LNCaP clone FGC (cell line): Measurements from ENCODE around the gene PIGK.

Experiments used
- DNase-seq: peaks from one replicate; pipeline ENCODE4 v3.0.0-alpha.2; 2011; ENCODE audit warnings: low read depth
- H3K4me3 ChIP-seq: 2 replicates; pipeline ENCODE4 v1.5.1; 2011; ENCODE audit warnings: mild to moderate bottlenecking, low read depth, low read length, control low read depth
- TF ChIP-seq, protein P1 (sequence below): IDR thresholded peaks from 2 replicates; pipeline ENCODE4 v1.5.1; 2012; ENCODE audit warnings: mild to moderate bottlenecking; ENCODE audit not compliant: control insufficient read depth, insufficient read depth; ENCODE audit errors: extremely low read depth

The PIGK gene

DNA sequence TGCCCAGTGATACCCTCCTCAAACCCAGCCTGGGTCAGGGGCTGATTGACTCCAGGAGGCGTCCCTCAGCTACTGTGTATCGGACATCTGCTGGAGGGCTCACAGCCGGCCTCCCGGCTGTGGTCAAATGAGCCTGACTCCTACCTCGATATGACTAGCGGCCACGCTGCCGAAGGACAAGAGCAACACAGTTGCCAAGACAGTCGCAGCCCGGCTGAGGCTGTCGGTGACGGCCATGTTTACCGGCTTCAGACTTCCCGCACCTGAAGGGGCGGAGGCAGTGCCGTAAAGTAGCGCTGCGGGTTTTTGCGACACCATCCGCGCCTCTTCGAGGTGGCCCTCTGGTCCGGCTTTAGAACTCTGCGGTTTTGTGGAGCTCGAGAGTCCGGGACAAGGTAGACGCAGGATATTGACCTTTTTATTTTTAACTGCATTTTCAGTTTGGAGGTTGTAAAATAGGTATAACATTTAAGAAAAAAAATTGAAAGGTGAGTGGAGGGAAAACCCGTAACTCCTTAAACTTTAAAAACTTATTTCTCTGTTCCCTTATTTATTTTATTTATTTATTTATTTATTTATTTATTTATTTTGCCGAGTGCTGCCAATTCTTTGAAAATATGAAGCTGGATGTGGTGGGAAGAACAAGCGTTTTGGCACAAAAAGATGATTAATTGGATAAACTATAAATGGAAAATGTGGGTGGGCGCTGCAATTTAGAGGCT, at the start of gene PIGK:
TSS of gene PIGK (minus strand) at position 265 of the 722 bp plus-strand sequence. CDS start at position 237, 28 bp downstream.
- TF ChIP-seq, protein P1, sequence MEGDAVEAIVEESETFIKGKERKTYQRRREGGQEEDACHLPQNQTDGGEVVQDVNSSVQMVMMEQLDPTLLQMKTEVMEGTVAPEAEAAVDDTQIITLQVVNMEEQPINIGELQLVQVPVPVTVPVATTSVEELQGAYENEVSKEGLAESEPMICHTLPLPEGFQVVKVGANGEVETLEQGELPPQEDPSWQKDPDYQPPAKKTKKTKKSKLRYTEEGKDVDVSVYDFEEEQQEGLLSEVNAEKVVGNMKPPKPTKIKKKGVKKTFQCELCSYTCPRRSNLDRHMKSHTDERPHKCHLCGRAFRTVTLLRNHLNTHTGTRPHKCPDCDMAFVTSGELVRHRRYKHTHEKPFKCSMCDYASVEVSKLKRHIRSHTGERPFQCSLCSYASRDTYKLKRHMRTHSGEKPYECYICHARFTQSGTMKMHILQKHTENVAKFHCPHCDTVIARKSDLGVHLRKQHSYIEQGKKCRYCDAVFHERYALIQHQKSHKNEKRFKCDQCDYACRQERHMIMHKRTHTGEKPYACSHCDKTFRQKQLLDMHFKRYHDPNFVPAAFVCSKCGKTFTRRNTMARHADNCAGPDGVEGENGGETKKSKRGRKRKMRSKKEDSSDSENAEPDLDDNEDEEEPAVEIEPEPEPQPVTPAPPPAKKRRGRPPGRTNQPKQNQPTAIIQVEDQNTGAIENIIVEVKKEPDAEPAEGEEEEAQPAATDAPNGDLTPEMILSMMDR: no peak
- DNase-seq: peak; percentile 76
- peak within 1 kb of the TSS; percentile 96 for H3K4me3 ChIP-seq

DNA sequence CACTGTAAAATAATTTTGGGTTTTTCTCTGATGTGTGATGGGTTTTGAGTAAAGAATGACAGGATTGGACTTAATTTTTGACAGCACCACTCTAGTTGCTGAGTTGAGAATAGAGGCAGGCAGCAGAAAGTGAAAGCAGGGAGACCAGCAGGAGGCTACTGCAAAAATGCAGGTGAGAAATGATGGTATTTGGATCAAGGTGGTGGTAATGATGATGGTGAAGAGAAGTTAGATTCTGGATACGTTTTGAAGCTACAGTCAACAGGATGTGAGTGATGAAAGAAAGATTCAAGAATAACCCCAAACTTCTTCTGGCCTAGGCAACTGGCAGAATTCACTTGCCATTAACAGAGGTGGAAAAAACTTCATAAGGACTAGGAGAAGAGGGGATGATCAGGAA, 47.8 kb upstream of the PIGK start:
- DNase-seq: no peak
- H3K4me3 ChIP-seq: no peak overlapping the region
- TF ChIP-seq, protein P1: no peak

DNA sequence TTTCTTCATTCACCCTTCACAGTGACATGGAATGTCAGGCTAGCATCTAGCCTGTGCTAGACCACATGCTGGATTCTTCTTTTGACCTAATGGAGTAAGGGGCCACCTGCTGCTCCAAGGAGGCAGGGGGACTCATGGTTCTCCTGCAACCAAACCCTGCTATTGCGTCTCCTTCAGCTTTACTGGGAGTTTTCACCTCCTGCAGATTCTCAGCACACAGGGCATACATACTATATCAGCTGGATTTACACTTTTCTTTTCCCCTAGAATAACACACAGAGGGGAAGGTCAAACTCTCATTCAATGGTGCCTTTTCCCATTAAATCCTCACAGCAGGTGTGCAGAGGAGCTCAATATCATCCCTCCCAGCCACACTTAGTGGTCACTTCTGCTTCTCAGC, 46.0 kb upstream of the PIGK start:
- TF ChIP-seq, protein P1: no peak
- H3K4me3 ChIP-seq: no peak overlapping the region
- no peak for DNase-seq

DNA sequence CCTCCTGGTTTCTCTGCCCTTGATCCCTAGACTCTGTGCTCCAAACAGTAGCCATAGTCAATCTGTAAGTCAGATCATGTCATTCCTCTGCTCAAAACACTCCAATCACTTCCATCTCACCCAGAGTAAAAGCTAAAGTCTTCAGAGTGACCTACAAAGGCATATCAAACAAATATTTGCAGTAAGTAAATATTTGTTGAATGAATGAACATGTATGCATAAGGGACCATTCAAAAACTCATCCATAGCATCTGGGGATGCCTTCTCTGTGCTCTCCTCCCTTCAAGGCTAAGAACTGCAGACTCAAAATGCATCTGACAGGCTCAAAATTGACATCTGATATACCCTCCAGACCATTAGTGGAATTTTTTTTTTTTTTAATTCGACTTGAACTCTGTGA, 44.5 kb upstream of the PIGK start:
- H3K4me3 ChIP-seq: no peak overlapping the region
- peak; percentile 38 for DNase-seq
- TF ChIP-seq, protein P1: no peak

DNA sequence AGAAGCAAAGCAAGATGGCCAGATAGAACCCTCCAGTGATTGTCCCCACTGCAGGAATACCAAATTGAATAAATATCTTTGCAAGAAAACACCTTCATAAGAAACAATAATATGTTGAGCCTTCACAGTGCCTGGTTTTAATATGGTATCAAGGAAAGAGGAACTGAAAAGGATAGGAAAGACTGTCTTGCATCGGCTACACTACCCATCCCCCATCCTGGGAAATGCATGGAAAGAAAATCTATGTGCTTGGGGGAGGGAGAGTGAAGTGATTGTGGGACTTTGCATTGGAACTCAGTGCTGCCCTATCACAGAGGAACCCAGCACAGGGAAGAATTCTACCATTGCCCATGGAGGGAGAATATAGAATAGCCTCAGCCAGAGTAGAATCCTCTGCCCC, 34.0 kb upstream of the PIGK start:
- no peak overlapping the region for H3K4me3 ChIP-seq
- DNase-seq: no peak
- TF ChIP-seq, protein P1: no peak

DNA sequence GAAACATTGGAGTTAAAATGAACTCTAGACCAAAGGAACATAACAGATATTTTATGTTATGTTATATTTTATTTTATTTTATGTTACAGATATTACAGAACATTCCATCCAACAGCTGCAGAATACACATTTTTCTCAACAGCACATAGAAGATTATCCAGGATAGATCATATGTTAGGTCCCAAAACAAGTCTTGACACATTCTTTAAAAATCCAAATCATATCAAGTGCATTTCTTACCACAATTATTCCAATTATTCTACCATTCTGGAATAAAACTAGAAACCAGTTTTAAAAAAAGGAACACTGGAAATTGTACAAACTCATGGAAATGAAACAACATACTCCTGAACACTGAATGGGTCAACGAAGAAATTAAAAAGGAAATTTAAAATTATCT, 30.9 kb upstream of the PIGK start:
- TF ChIP-seq, protein P1: no peak
- no peak for DNase-seq
- H3K4me3 ChIP-seq: no peak overlapping the region

DNA sequence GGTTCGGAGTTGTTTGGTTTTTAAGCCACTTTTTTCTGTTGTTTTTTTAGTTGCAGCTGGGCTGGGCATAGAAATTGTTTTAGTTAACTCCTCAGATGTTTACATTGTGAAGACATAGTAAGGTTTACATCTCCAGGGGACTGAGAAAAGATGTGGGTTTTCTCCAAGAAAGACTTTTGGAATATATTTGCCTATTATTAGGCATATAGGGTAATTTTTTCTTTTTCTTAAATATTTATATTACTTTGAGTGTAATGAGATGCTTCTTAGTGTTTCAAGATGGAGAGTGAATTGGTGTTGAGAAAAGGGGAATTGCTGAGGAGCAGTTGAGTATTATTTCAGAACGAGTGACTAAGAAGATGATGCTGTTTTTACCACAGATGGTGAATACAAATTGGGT, 26.6 kb upstream of the PIGK start:
- no peak overlapping the region for H3K4me3 ChIP-seq
- TF ChIP-seq, protein P1: no peak
- DNase-seq: no peak
